Stimulated activated CD8-positive, alpha-beta memory T cell treated with anti-CD3 and anti-CD28 coated beads, Interleukin-7, amount 100 ng/mL, for 4 hours (primary cell): ENCODE results near the gene THRAP3.
A peak's percentile ranks its signal among the peaks of the same experiment; 100 is the strongest.

Source experiments
- DNase-seq, 2 donors: peaks; one replicate each; pipeline ENCODE4 v3.0.0-alpha.2; 2020; ENCODE audit warnings: low read depth in 2 of 2

THRAP3 gene

GRCh38 chr1:36297062-36297461 lies 72.8 kb downstream of the THRAP3 start:
- no peak for DNase-seq

DNA sequence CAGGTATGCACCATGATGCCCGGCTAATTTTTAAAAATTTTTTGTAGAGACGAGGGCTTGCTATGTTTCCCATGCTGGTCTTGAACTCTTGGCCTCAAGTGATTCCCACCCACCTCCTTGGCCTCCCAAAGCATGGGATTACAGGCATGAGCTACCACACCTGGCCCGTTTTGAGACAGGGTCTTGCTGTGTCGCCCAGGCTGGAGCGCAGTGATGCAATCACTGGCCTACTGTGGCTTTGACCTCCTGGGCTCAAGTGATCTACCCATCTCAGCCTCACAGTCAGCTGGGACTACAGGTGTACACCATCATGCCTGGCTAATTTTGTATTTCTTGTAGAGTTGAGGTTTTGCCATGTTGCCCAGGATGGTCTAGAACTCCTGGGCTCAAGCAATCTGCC lies 74.4 kb downstream of the THRAP3 start:
- DNase-seq, result no peak

DNA sequence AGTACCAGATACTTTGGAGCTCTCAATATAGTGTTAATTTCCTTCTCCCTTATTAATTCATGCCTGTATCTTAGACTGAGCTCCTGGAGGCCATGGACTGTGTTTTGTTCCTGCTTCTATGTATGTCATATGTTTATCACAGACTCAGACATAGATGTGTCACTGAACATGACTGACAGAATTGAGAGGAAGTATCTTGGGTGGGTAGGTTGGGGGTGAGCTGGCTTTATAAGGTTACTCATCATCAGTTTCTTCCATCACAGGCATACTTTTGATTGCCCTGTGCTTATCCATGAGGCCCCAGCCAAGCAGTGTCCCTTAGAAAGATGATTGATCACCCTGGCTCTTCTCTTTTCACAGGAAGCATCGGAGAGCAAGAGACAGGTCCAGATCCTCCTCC lies 76.3 kb downstream of the THRAP3 start:
- DNase-seq, result no peak

DNA sequence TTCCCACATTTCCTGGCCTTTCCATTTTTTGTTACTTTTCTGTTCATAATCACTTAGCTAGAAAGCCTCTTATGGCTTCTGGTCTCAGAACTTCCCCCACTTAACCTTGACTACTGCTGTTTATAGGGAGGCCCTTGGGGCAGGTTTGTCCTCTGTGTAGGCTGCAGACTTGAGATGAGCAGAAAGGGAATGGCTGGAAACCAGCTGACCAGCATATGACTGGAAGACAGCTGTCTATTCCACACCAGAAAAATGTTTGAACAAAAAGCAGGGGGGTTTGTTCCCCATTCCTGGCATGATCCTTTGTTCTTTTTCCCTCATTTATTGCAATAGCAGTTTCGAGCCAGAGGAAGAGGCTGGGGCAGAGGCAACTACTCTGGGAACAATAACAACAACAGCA lies 77.0 kb downstream of the THRAP3 start:
- no peak for DNase-seq

DNA sequence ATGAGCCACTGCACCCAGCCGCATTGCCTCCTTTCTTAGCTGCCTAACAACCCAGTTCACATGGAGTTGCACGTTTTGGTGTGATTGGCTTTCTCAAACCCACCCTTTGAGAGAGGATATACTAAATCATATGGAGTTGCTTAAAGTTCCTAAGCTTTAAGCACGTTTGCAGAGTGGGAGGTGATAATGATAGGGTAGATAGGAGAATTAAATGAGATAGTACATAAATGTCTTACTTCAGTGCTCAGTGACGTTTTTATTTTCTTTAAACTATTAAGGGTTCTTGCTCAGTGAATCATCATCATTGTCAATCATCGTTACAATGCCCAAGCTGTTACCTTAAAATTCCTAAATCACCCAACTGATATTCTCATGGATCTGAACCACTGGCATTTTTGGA lies 79.0 kb downstream of the THRAP3 start:
- DNase-seq, result no peak

GRCh38 chr1:36303650-36304360 lies 79.6 kb downstream of the THRAP3 start:
- DNase-seq, result no peak

DNA sequence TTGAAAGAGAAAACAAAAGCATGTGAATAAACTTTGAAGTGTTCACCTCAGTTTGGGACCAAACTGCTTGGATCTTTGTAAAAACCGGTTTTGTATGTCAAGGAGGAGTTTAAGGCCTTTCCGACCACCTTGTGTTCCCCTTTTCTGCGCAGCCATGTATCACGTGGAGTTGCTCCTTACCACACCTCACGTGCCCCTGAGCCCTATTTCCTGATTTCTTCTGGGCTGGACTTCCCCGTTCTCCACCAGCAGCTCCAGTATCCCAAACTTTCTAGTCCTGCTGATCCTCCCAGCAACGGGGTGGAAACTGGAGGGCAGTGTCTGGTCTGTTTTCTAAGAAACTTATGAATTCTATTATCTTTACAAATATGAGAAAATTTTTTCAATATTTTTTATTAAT lies 80.3 kb downstream of the THRAP3 start:
- DNase-seq, result no peak

- no peak for DNase-seq
Observed at GRCh38 chr1:36304970-36305914, 81.0 kb downstream of the THRAP3 start.

GRCh38 chr1:36305915-36306209 lies 81.6 kb downstream of the THRAP3 start:
- DNase-seq, result no peak

DNA sequence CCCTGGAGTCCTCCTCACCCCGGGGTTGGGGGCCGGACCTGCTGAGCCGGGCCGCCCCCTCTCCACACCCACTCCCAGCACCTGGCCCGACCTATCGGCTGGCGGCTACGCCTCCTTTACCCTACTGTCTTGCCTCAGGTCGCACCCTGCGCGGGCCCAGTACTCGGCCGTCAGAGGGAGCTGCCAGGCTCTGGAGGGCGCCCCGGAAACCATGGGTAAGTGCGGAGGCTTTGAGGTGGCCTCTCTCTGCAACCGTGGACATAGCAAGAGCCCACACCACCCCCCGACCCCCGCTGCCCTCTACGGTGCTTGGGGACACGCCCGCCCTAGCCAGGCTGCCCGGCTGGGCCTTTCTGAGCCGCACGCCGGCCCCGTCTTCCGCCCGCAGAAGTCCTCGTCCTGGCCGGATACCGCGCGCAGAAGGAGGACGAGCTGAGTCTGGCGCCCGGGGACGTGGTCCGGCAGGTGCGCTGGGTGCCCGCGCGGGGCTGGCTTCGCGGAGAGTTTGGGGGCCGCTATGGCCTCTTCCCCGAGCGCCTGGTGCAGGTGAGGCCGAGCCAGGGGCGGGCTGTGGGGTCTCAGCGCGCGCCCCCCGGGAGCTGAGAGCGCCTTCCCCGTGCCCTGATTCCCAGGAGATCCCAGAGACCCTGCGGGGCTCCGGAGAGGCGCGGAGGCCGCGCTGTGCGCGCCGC lies 82.1 kb downstream of the THRAP3 start, which contains the start of gene SH3D21:
SH3D21 (plus strand) TSS at position 159 of the 692 bp plus-strand sequence; CDS start at position 212, 53 bp downstream.
- DNase-seq, result no peak

DNA sequence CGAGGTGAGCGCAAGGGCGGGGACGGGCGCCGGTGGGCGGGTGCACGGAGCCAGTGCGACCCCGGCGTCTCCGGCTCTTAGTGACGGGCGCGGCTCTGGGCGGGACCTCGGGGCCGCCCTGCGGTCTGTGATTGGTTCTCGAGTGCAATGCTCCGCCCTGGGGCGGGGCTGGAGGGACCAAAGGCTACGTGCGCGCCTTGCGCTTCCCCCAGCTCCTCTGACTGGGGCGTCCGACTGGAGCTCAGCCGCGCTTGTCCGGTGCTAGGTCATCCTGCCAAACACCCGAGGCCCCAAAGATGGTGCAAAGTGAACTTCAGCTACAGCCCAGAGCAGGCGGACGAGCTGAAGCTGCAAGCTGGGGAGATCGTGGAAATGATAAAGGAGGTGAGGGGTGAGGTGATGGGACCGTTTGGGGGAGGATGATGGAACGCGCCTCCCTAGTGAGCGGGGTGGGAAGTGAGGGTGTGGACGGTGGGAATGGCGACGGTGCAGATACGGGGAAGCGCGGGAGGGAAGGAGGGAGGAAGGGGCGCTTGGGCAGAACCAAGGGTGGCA lies 82.7 kb downstream of the THRAP3 start:
- peak; percentile 75 to 87 for DNase-seq

GRCh38 chr1:36307601-36308330 lies 83.5 kb downstream of the THRAP3 start:
- DNase-seq, result no peak

DNA sequence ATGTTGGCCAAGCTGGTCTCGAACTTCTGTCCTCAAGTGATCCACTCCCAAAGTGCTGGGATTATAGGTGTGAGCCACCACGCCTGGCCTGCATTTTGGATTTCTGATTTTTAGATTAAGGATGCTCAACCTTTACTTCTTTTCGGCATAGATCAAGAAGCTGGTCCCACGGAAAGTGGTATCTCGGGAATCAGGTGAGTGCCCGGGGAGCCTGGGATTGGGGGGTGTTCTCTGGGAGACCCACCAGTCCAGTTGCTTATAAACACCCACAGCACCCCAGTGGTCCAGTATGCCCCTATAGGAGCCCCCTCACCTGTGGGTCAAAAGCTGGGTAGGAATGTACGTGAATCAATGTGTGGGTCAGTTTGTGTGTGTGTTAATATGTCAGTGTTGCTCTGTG lies 85.2 kb downstream of the THRAP3 start:
- DNase-seq, result no peak

GRCh38 chr1:36320291-36320761 lies 96.1 kb downstream of the THRAP3 start:
- DNase-seq, result no peak

DNA sequence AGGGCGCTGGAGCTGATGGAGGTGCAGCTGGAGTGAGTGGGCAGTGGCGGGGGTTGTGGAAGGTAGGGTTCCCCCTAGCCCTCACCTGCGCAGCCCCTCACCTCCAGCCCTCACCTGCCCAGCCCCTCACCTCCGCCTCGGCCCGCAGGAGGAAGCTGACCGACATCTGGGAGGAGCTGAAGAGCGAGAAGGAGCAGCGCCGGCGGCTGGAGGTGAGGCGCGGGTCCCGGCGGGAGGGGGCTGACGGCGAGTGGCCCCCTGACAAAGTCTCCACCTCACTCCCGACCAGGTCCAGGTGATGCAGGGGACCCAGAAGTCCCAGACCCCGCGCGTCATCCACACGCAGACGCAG lies 96.5 kb downstream of the THRAP3 start:
- DNase-seq, result no peak

GRCh38 chr1:36321119-36321951 lies 97.1 kb downstream of the THRAP3 start:
- no peak for DNase-seq

- DNase-seq, result no peak
Observed at GRCh38 chr1:36322041-36322785, 98.0 kb downstream of the THRAP3 start.

- DNase-seq, result peak in 1 of 2 donors; percentile 23
Observed at GRCh38 chr1:36322786-36323635, 98.8 kb downstream of the THRAP3 start.
